HT-29 (cell line): ENCODE data around the gene CADM1. TPM values are rescaled to one million over a fixed set of nuclear protein-coding genes. Genes with fewer than 3 reads are reported as not detected.

Source experiments
- DNase-seq: peaks from one replicate; pipeline ENCODE4 v3.0.0-alpha.2; 2015; ENCODE audit warnings: low spot score
- total RNA-seq: library from RNA; depleted of rRNA; stranded (reverse); fragments of >200 nt; shearing (Covaris generic); gene quantifications from 2 replicates; pipeline ENCODE4 v1.2.3, GENCODE V29; 2014

CADM1 gene
- total RNA-seq, 1 experiment from 2014 or later: not detected

GRCh38 chr11:115153731-115154354 lies 350.4 kb downstream of the CADM1 start:
- no peak for DNase-seq

GRCh38 chr11:115153135-115153534 lies 351.1 kb downstream of the CADM1 start:
- no peak for DNase-seq

GRCh38 chr11:115151010-115151409 lies 353.2 kb downstream of the CADM1 start:
- DNase-seq: no peak

GRCh38 chr11:115148691-115149090 lies 355.5 kb downstream of the CADM1 start:
- DNase-seq: no peak

GRCh38 chr11:115148101-115148500 lies 356.1 kb downstream of the CADM1 start:
- no peak for DNase-seq

GRCh38 chr11:115147243-115147807 lies 356.9 kb downstream of the CADM1 start:
- no peak for DNase-seq

- DNase-seq: no peak
Observed at GRCh38 chr11:115146425-115146824, 357.8 kb downstream of the CADM1 start.

GRCh38 chr11:115145324-115145723 lies 358.9 kb downstream of the CADM1 start:
- DNase-seq: no peak

GRCh38 chr11:115144914-115145313 lies 359.3 kb downstream of the CADM1 start:
- no peak for DNase-seq

GRCh38 chr11:115144014-115144413 lies 360.2 kb downstream of the CADM1 start:
- DNase-seq: no peak

GRCh38 chr11:115141231-115142114 lies 362.7 kb downstream of the CADM1 start:
- no peak for DNase-seq

- no peak for DNase-seq
Observed at GRCh38 chr11:115135936-115136335, 368.3 kb downstream of the CADM1 start.

- no peak for DNase-seq
Observed at GRCh38 chr11:115134926-115135325, 369.3 kb downstream of the CADM1 start.

GRCh38 chr11:115133475-115134209 lies 370.6 kb downstream of the CADM1 start:
- no peak for DNase-seq

GRCh38 chr11:115132436-115133228 lies 371.6 kb downstream of the CADM1 start:
- DNase-seq: peak; percentile 19

GRCh38 chr11:115129473-115130289 lies 374.5 kb downstream of the CADM1 start:
- no peak for DNase-seq

GRCh38 chr11:115128226-115128625 lies 376.0 kb downstream of the CADM1 start:
- no peak for DNase-seq

GRCh38 chr11:115127790-115128189 lies 376.4 kb downstream of the CADM1 start:
- no peak for DNase-seq

- DNase-seq: no peak
Observed at GRCh38 chr11:115126515-115127208, 377.6 kb downstream of the CADM1 start.

GRCh38 chr11:115126092-115126491 lies 378.1 kb downstream of the CADM1 start:
- DNase-seq: no peak
